ENCODE results near the gene NKIRAS2. TPM values are rescaled to one million over a fixed set of nuclear protein-coding genes. Genes with fewer than 3 reads are reported as not detected.

NKIRAS2 gene
- total RNA-seq, 2 donors from 2014 or later = 38.8 to 98.8 TPM

GRCh38 chr17:42040818-42041217, 20.9 kb downstream of the NKIRAS2 start:
- Histone ChIP-seq H3K4me3 (no peak overlapping the region), H3K9me3 (no peaks in the 10 kb centered on the region), H3K4me1 (replicated peaks) (no peaks in the 10 kb centered on the region), H3K36me3 (no peaks in the 10 kb centered on the region), H3K27ac (no peak overlapping the region), H3K27me3 (replicated peaks; ENCODE audit: insufficient read depth) (no peaks in the 10 kb centered on the region)
- intact Hi-C loops (cut with DNase I) = no loop called here
- DNase-seq (ENCODE audit: low spot score) = no peak
- TF ChIP-seq CTCF (IDR thresholded peaks at IDR 0.05) = no peak
- TF ChIP-seq POLR2AphosphoS5 (IDR thresholded peaks at IDR 0.05) = no peak
- no peak for TF ChIP-seq POLR2A (IDR thresholded peaks at IDR 0.05)
- 92% methylated on average over 9 of the region's 10 CpGs for WGBS

- no peaks in the 10 kb centered on the region for H3K4me1 ChIP-seq (replicated peaks)
- no peaks in the 10 kb centered on the region for H3K36me3 ChIP-seq
- no peak for DNase-seq (ENCODE audit: low spot score)
- no peak overlapping the region for H3K4me3 ChIP-seq
- H3K27me3 ChIP-seq (replicated peaks; ENCODE audit: insufficient read depth) = no peaks in the 10 kb centered on the region
- H3K27ac ChIP-seq = no peak overlapping the region
- intact Hi-C loops (cut with DNase I) = no loop called here
- TF ChIP-seq POLR2A (IDR thresholded peaks at IDR 0.05) (no peak), POLR2AphosphoS5 (IDR thresholded peaks at IDR 0.05) (no peak), CTCF (IDR thresholded peaks at IDR 0.05) (no peak)
- no peaks in the 10 kb centered on the region for H3K9me3 ChIP-seq
Measured at GRCh38 chr17:42041619-42042018, 21.7 kb downstream of the NKIRAS2 start.

GRCh38 chr17:42042598-42043319, 22.9 kb downstream of the NKIRAS2 start:
- WGBS = 90% methylated on average over 20 of the region's 20 CpGs
- intact Hi-C loops (cut with DNase I) = no loop called here
- H3K27me3 ChIP-seq (replicated peaks; ENCODE audit: insufficient read depth) = no peaks in the 10 kb centered on the region

GRCh38 chr17:42045719-42046118, 25.8 kb downstream of the NKIRAS2 start:
- Histone ChIP-seq H3K36me3 (no peaks in the 10 kb centered on the region), H3K4me1 (replicated peaks) (no peaks in the 10 kb centered on the region), H3K9me3 (no peaks in the 10 kb centered on the region), H3K27me3 (replicated peaks; ENCODE audit: insufficient read depth) (no peaks in the 10 kb centered on the region), H3K27ac (no peak overlapping the region), H3K4me3 (no peak overlapping the region)
- intact Hi-C loops (cut with DNase I) = no loop called here
- DNase-seq (ENCODE audit: low spot score) = no peak
- TF ChIP-seq POLR2A (IDR thresholded peaks at IDR 0.05) (no peak), CTCF (IDR thresholded peaks at IDR 0.05) (no peak), POLR2AphosphoS5 (IDR thresholded peaks at IDR 0.05) (no peak)
- 91% methylated on average over 1 of the region's 1 CpG for WGBS

More at GRCh38 chr17:42042598-42043319, 22.9 kb downstream of the NKIRAS2 start:
- Histone ChIP-seq H3K4me3 (no peak overlapping the region), H3K36me3 (no peaks in the 10 kb centered on the region), H3K9me3 (no peaks in the 10 kb centered on the region), H3K27ac (no peak overlapping the region), H3K4me1 (replicated peaks) (no peaks in the 10 kb centered on the region)
- no peak for TF ChIP-seq POLR2A (IDR thresholded peaks at IDR 0.05)
- no peak for TF ChIP-seq POLR2AphosphoS5 (IDR thresholded peaks at IDR 0.05)
- TF ChIP-seq CTCF (IDR thresholded peaks at IDR 0.05) = no peak
- DNase-seq (ENCODE audit: low spot score) = no peak

- TF ChIP-seq POLR2A (IDR thresholded peaks at IDR 0.05) (no peak), CTCF (IDR thresholded peaks at IDR 0.05) (no peak), POLR2AphosphoS5 (IDR thresholded peaks at IDR 0.05) (no peak)
- WGBS = 86% methylated on average over 12 of the region's 12 CpGs
Measured at GRCh38 chr17:42047343-42047742, 27.5 kb downstream of the NKIRAS2 start.

More at GRCh38 chr17:42047343-42047742, 27.5 kb downstream of the NKIRAS2 start:
- intact Hi-C loops (cut with DNase I) = no loop called here
- Histone ChIP-seq H3K27me3 (replicated peaks; ENCODE audit: insufficient read depth) (no peaks in the 10 kb centered on the region), H3K27ac (no peak overlapping the region), H3K4me1 (replicated peaks) (no peaks in the 10 kb centered on the region), H3K4me3 (no peak overlapping the region), H3K9me3 (no peaks in the 10 kb centered on the region), H3K36me3 (no peaks in the 10 kb centered on the region)
- DNase-seq (ENCODE audit: low spot score) = no peak
